Body of pancreas (tissue), 4 donors: ENCODE data around the gene CHN1.

Experiments
- POLR2A ChIP-seq, 3 donors: fragments of 450-650 bp; IDR thresholded peaks; one replicate each; pipeline ENCODE4 v1.6.1; 2016; ENCODE audit warnings: antibody characterized with exemption in 3 of 3, mild to moderate bottlenecking in 2 of 3
- TF ChIP-seq, protein P1 (sequence below), 7 experiments: fragments of 450-650 bp in 4 of 7; fragments of 200-600 bp in 3 of 7; sonication (generic) in 3 of 7; IDR thresholded peaks; one replicate each; pipeline ENCODE4 v1.5.1; 2016 to 2019; ENCODE audit warnings: antibody characterized with exemption in 7 of 7

- TF ChIP-seq, protein P1, sequence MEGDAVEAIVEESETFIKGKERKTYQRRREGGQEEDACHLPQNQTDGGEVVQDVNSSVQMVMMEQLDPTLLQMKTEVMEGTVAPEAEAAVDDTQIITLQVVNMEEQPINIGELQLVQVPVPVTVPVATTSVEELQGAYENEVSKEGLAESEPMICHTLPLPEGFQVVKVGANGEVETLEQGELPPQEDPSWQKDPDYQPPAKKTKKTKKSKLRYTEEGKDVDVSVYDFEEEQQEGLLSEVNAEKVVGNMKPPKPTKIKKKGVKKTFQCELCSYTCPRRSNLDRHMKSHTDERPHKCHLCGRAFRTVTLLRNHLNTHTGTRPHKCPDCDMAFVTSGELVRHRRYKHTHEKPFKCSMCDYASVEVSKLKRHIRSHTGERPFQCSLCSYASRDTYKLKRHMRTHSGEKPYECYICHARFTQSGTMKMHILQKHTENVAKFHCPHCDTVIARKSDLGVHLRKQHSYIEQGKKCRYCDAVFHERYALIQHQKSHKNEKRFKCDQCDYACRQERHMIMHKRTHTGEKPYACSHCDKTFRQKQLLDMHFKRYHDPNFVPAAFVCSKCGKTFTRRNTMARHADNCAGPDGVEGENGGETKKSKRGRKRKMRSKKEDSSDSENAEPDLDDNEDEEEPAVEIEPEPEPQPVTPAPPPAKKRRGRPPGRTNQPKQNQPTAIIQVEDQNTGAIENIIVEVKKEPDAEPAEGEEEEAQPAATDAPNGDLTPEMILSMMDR (IDR thresholded peaks at IDR 0.05) = no peak
- no peak for TF ChIP-seq POLR2A (IDR thresholded peaks at IDR 0.05)
Measured at GRCh38 chr2:174919947-174920595, 85.1 kb downstream of the CHN1 start.
